OCI-LY1 (cell line): ENCODE results near the gene F5.

ENCODE experiments used
- H2AFZ ChIP-seq: fragments of 200-600 bp; sonication (generic), shearing (Covaris generic); 2 replicates; pipeline ENCODE4 v1.6.0; 2014; ENCODE audit warnings: antibody characterized with exemption, mild to moderate bottlenecking, low read length
- H3F3A ChIP-seq: fragments of 200-600 bp; sonication (generic), shearing (Covaris generic); 2 replicates; pipeline ENCODE4 v1.6.0; 2014; ENCODE audit warnings: mild to moderate bottlenecking, antibody characterized with exemption, low read length, moderate library complexity; ENCODE audit not compliant: insufficient read depth
- H3K27ac ChIP-seq: fragments of 200-600 bp; sonication (generic); 2 replicates; pipeline ENCODE4 v1.5.1; 2014; ENCODE audit warnings: low read length, mixed run types, mild to moderate bottlenecking, low read depth; ENCODE audit not compliant: poor library complexity, severe bottlenecking
- H3K27me3 ChIP-seq: fragments of 200-600 bp; sonication (generic); 2 replicates; pipeline ENCODE4 v1.6.0; 2014; ENCODE audit warnings: antibody characterized with exemption, mild to moderate bottlenecking, low read length, moderate library complexity; ENCODE audit not compliant: insufficient read depth
- H3K36me3 ChIP-seq: fragments of 200-600 bp; sonication (generic); 2 replicates; pipeline ENCODE4 v1.6.1; 2014; ENCODE audit warnings: mild to moderate bottlenecking, antibody characterized with exemption, low read length, moderate library complexity, mixed read lengths; ENCODE audit not compliant: insufficient read depth
- H3K4me1 ChIP-seq: fragments of 200-600 bp; sonication (generic); 2 replicates; pipeline ENCODE4 v1.5.1; 2014; ENCODE audit warnings: mild to moderate bottlenecking, low read length, moderate library complexity; ENCODE audit not compliant: insufficient read depth, severe bottlenecking
- H3K4me2 ChIP-seq: fragments of 200-600 bp; sonication (generic), shearing (Covaris generic); 2 replicates; pipeline ENCODE4 v1.6.1; 2014; ENCODE audit warnings: low read length
- H3K4me3 ChIP-seq: fragments of 200-600 bp; sonication (generic); 2 replicates; pipeline ENCODE4 v1.5.1; 2014; ENCODE audit warnings: low read length, low read depth, mild to moderate bottlenecking, mixed read lengths; ENCODE audit not compliant: poor library complexity, severe bottlenecking
- H3K79me2 ChIP-seq: fragments of 200-600 bp; shearing (Covaris generic); 2 replicates; pipeline ENCODE4 v1.6.1; 2016; ENCODE audit warnings: mixed run types, low read length, mixed read lengths; ENCODE audit not compliant: insufficient read depth
- H3K9ac ChIP-seq: fragments of 200-600 bp; sonication (generic), shearing (Covaris generic); 2 replicates; pipeline ENCODE4 v1.6.1; 2014; ENCODE audit warnings: mild to moderate bottlenecking, low read length, mixed read lengths
- H3K9me2 ChIP-seq: fragments of 200-600 bp; sonication (generic), shearing (Covaris generic); 2 replicates; pipeline ENCODE4 v1.6.1; 2014; ENCODE audit warnings: low read depth, mild to moderate bottlenecking, low read length, mixed read lengths
- H3K9me3 ChIP-seq: fragments of 200-600 bp; shearing (Covaris generic); 2 replicates; pipeline ENCODE4 v1.6.1; 2014; ENCODE audit warnings: low read length, mixed read lengths
- H4K20me1 ChIP-seq: fragments of 200-600 bp; sonication (generic), shearing (Covaris generic); 2 replicates; pipeline ENCODE4 v1.6.0; 2016; ENCODE audit warnings: mild to moderate bottlenecking, low read length; ENCODE audit not compliant: insufficient read depth
- EZH2 ChIP-seq: fragments of 200-600 bp; sonication (generic), shearing (Covaris generic); IDR thresholded peaks from 2 replicates; pipeline ENCODE4 v1.8.0; 2017; ENCODE audit warnings: borderline replicate concordance, mixed run types, mild to moderate bottlenecking, antibody characterized with exemption, low read length, moderate library complexity, mixed read lengths
- TF ChIP-seq, protein P1 (sequence below): fragments of 200-600 bp; sonication (generic), shearing (Covaris generic); IDR thresholded peaks from 2 replicates; pipeline ENCODE4 v1.5.1; 2017; ENCODE audit warnings: mild to moderate bottlenecking, antibody characterized with exemption, low read length, moderate library complexity, mixed read lengths

The F5 gene

DNA sequence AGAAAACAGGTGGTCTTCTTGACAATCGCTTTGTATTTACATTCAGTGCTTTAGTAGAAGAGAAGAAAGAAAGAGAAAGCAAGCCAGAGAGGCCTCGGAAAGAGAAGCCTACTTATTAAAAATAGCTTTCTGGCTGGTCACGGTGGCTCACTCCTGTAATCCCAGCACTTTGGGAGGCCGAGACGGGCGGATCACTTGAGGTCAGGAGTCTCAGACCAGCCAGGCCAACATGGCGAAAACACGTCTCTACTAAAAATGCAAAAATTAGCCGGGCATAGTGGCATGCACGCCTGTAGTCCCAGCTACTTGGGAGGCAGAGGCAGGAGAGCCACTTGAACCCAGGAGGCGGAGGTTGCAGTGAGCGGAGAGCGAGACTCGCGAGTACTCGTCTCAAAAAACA is 98.7 kb downstream of the F5 start:
- Histone ChIP-seq H3K4me3 (no peak overlapping the region), H3K4me1 (peaks cover 37% of the 10 kb centered on the region), H3K9ac (no peak overlapping the region), H3K9me2 (no peaks in the 10 kb centered on the region), H3K4me2 (no peak overlapping the region), H4K20me1 (no peaks in the 10 kb centered on the region), H3K36me3 (no peaks in the 10 kb centered on the region), H3K79me2 (no peaks in the 10 kb centered on the region), H2AFZ (no peak overlapping the region), H3F3A (no peaks in the 10 kb centered on the region), H3K27me3 (no peaks in the 10 kb centered on the region), H3K27ac (no peak overlapping the region), H3K9me3 (no peaks in the 10 kb centered on the region)
- TF ChIP-seq, protein P1, sequence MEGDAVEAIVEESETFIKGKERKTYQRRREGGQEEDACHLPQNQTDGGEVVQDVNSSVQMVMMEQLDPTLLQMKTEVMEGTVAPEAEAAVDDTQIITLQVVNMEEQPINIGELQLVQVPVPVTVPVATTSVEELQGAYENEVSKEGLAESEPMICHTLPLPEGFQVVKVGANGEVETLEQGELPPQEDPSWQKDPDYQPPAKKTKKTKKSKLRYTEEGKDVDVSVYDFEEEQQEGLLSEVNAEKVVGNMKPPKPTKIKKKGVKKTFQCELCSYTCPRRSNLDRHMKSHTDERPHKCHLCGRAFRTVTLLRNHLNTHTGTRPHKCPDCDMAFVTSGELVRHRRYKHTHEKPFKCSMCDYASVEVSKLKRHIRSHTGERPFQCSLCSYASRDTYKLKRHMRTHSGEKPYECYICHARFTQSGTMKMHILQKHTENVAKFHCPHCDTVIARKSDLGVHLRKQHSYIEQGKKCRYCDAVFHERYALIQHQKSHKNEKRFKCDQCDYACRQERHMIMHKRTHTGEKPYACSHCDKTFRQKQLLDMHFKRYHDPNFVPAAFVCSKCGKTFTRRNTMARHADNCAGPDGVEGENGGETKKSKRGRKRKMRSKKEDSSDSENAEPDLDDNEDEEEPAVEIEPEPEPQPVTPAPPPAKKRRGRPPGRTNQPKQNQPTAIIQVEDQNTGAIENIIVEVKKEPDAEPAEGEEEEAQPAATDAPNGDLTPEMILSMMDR = no peak
- no peak for TF ChIP-seq EZH2

DNA sequence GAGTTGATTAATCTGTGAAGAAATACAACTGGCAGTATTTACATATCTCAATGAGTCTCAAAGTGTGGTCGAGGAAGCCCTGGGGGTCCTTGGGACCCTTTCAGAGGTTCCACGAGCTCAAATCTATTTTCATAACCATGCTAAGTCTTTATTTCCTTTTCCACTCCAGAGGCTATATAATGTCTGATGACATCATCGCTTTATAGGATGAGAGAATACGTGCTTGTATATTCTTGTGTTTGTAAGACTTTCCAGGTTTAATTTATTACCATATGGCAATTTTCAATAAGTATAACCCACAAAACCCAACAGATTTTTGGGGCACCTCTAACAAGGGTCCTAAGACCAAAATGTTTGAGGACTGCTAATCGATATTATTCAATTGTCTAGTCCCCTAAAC is 99.1 kb downstream of the F5 start:
- H3K4me2 ChIP-seq = peak overlapping the region; percentile 77
- H3K9ac ChIP-seq = no peak overlapping the region
- no peaks in the 10 kb centered on the region for H3K9me3 ChIP-seq
- H4K20me1 ChIP-seq = no peaks in the 10 kb centered on the region
- peak overlapping the region; percentile 85 for H3K4me3 ChIP-seq
- TF ChIP-seq, protein P1 = no peak
- no peak for TF ChIP-seq EZH2
- H3K9me2 ChIP-seq = no peaks in the 10 kb centered on the region
- H3K4me1 ChIP-seq = peaks cover 37% of the 10 kb centered on the region
- H3F3A ChIP-seq = no peaks in the 10 kb centered on the region
- no peak overlapping the region for H2AFZ ChIP-seq
- no peaks in the 10 kb centered on the region for H3K36me3 ChIP-seq
- H3K79me2 ChIP-seq = no peaks in the 10 kb centered on the region
- H3K27me3 ChIP-seq = no peaks in the 10 kb centered on the region
- H3K27ac ChIP-seq = no peak overlapping the region

DNA sequence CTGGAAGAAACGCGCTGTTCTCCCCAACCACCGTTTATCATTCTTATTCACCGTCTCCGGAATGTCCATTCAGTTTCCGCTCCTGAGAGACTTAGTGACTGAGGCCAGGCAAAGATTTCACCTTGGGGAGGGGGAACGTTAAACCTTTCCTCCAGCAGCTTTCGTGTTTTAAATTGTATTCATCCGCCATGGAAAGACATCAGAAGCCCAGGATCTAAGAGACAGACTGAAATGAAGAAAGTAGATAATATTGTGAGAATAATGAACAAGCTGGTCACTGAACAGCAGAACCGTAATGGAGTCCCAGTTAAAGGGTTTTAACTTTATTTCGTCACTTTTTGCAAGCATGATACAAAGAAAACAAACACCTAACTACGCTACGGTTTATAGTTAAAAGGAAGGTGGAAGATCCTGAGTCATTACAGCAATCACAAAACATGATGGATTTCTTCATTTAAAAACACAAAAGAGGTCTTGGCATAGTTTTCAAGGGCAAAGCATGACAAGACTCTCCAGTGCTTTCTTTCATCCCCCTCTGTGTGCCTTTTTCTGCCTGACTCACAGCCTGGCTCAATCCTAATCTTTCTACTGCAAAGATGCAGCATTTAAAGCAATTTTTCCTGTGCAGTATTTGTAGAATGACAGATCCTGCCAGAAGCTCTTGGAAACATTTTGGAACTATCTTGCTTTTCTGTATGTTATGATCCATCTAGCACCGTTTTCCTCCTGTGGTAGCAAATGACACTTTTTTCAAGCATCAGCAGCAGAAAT is 99.8 kb downstream of the F5 start:
- H3K9ac ChIP-seq = peak overlapping the region; percentile 64
- H3K4me1 ChIP-seq = peaks cover 37% of the 10 kb centered on the region
- no peaks in the 10 kb centered on the region for H3K79me2 ChIP-seq
- no peaks in the 10 kb centered on the region for H3K36me3 ChIP-seq
- peak overlapping the region; percentile 73 for H2AFZ ChIP-seq
- H3K4me2 ChIP-seq = peak overlapping the region; percentile 77
- H3K27me3 ChIP-seq = no peaks in the 10 kb centered on the region
- H3K9me3 ChIP-seq = no peaks in the 10 kb centered on the region
- no peaks in the 10 kb centered on the region for H3K9me2 ChIP-seq
- H4K20me1 ChIP-seq = no peaks in the 10 kb centered on the region
- no peak for TF ChIP-seq EZH2
- TF ChIP-seq, protein P1 = no peak
- no peaks in the 10 kb centered on the region for H3F3A ChIP-seq
- H3K27ac ChIP-seq = no peak overlapping the region
- peak overlapping the region; percentile 85 for H3K4me3 ChIP-seq
